ENCODE measurements around the gene MFSD6.
A peak's percentile ranks its signal among the peaks of the same experiment; 100 is the strongest.
"Not testable (repeated sequence)": the region's sequence is repeated elsewhere in the genome, so short reads cannot be mapped to it uniquely, and the experiment has no call there.

MFSD6 gene

GRCh38 chr2:190468354-190468753 is 60.2 kb downstream of the MFSD6 start:
- DNase-seq: not testable (repeated sequence)

- peak; percentile 89 for DNase-seq
Measured at GRCh38 chr2:190468814-190469569, 60.8 kb downstream of the MFSD6 start.

- DNase-seq: peak; percentile 81
Measured at GRCh38 chr2:190469771-190470170, 61.6 kb downstream of the MFSD6 start.

GRCh38 chr2:190470256-190470826 is 62.2 kb downstream of the MFSD6 start:
- no peak for DNase-seq

GRCh38 chr2:190477661-190478454 is 69.7 kb downstream of the MFSD6 start:
- DNase-seq: peak; percentile 56

- DNase-seq: no peak
Measured at GRCh38 chr2:190478572-190479195, 70.5 kb downstream of the MFSD6 start.

GRCh38 chr2:190481339-190481738 is 73.2 kb downstream of the MFSD6 start:
- DNase-seq: no peak

GRCh38 chr2:190482451-190482850 is 74.3 kb downstream of the MFSD6 start:
- DNase-seq: no peak

GRCh38 chr2:190486037-190486623 is 78.0 kb downstream of the MFSD6 start:
- no peak for DNase-seq

- DNase-seq: no peak
Measured at GRCh38 chr2:190488516-190489233, 80.5 kb downstream of the MFSD6 start.

GRCh38 chr2:190489475-190489874 is 81.3 kb downstream of the MFSD6 start:
- no peak for DNase-seq

GRCh38 chr2:190490502-190490901 is 82.3 kb downstream of the MFSD6 start:
- DNase-seq: no peak

- no peak for DNase-seq
Measured at GRCh38 chr2:190493095-190493494, 84.9 kb downstream of the MFSD6 start.

- DNase-seq: not testable (repeated sequence)
Measured at GRCh38 chr2:190494600-190495227, 86.6 kb downstream of the MFSD6 start.

- no peak for DNase-seq
Measured at GRCh38 chr2:190497428-190497827, 89.3 kb downstream of the MFSD6 start.

GRCh38 chr2:190499273-190499672 is 91.1 kb downstream of the MFSD6 start:
- no peak for DNase-seq

- no peak for DNase-seq
Measured at GRCh38 chr2:190500054-190500502, 91.9 kb downstream of the MFSD6 start.

- no peak for DNase-seq
Measured at GRCh38 chr2:190501231-190501630, 93.1 kb downstream of the MFSD6 start.

- no peak for DNase-seq
Measured at GRCh38 chr2:190501702-190502407, 93.7 kb downstream of the MFSD6 start.

- no peak for DNase-seq
Measured at GRCh38 chr2:190503088-190503487, 94.9 kb downstream of the MFSD6 start.

GRCh38 chr2:190504912-190505311 is 96.8 kb downstream of the MFSD6 start:
- DNase-seq: no peak

Measured in SHP77 treated with DMSO at 0.1 percent for 48 hours (cell line).